Renal pelvis (tissue), 4 donors: Measurements from ENCODE around the gene LRFN3. TPM values are rescaled to one million over a fixed set of nuclear protein-coding genes. Genes with fewer than 3 reads are reported as not detected.
"Not testable (repeated sequence)": the region's sequence is repeated elsewhere in the genome, so short reads cannot be mapped to it uniquely, and the experiment has no call there.

ENCODE experiments used
- DNase-seq: peaks from one replicate; pipeline ENCODE4 v3.0.0-alpha.2; 2013
- polyA plus RNA-seq, 3 donors: library from polyadenylated mRNA; unstranded; fragments of 120-200 nt; gene quantifications; one replicate each; pipeline ENCODE4 v1.2.1, GENCODE V29; 2013; ENCODE audit not compliant: insufficient read length in 3 of 3

Gene LRFN3
- polyA plus RNA-seq, 3 donors: 11.8 to 16.7 (median 13.6) TPM

DNA sequence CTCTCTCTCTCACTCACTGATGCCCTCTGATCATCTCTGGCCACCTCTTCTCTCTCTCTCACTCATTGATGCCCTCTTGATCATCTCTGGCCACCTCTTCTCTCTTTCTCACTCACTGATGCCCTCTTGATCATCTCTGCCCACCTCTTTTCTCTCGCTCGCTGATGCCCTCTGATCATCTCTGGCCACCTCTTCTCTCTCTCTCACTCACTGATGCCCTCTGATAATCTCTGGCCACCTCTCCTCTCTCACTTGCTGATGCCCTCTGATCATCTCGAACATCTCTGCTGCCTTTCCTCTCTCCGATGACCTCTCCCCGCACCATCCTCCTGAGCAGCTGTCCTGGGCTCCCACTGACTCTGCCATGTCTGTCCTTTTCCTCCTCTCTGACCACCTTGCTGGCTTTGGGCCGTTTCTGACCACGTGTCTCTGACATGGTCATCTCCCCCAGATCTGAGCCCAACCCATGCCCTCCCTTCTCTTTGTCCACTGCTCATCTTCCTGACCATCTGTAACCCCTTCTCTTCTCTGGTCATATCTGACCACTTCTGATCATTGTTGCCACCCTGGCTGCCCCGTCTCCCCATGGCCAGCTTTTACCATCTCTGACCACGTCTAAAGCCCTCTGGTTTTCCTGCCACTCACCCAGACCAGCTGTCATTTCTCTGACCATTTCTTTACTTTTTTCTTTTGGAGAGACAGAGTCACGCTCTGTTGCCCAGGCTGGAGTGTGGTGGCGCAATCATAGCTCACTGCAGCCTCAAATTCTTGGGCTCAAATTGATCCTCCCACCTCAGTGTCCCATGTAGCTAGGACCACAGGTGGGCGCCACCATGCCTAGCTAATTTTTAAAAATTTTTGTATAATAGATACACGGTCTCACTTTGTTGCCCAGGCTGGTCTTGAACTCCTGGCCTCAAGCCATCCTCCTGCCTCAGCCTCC, 2.4 kb downstream of the LRFN3 start:
- no peak for DNase-seq

DNA sequence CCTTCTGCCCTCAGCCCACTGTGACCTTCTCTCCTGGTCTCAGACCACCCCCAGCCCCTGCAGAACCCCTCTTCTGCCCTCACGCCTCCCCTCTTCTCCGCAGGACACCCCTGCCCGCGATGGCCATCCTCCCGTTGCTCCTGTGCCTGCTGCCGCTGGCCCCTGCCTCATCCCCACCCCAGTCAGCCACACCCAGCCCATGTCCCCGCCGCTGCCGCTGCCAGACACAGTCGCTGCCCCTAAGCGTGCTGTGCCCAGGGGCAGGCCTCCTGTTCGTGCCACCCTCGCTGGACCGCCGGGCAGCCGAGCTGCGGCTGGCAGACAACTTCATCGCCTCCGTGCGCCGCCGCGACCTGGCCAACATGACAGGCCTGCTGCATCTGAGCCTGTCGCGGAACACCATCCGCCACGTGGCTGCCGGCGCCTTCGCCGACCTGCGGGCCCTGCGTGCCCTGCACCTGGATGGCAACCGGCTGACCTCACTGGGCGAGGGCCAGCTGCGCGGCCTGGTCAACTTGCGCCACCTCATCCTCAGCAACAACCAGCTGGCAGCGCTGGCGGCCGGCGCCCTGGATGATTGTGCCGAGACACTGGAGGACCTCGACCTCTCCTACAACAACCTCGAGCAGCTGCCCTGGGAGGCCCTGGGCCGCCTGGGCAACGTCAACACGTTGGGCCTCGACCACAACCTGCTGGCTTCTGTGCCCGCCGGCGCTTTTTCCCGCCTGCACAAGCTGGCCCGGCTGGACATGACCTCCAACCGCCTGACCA, 3.3 kb downstream of the LRFN3 start:
- DNase-seq: no peak

GRCh38 chr19:35940078-35940775, 4.1 kb downstream of the LRFN3 start:
- DNase-seq: no peak

GRCh38 chr19:35940839-35941238, 4.7 kb downstream of the LRFN3 start:
- no peak for DNase-seq

GRCh38 chr19:35942235-35942634, 6.1 kb downstream of the LRFN3 start:
- no peak for DNase-seq

DNA sequence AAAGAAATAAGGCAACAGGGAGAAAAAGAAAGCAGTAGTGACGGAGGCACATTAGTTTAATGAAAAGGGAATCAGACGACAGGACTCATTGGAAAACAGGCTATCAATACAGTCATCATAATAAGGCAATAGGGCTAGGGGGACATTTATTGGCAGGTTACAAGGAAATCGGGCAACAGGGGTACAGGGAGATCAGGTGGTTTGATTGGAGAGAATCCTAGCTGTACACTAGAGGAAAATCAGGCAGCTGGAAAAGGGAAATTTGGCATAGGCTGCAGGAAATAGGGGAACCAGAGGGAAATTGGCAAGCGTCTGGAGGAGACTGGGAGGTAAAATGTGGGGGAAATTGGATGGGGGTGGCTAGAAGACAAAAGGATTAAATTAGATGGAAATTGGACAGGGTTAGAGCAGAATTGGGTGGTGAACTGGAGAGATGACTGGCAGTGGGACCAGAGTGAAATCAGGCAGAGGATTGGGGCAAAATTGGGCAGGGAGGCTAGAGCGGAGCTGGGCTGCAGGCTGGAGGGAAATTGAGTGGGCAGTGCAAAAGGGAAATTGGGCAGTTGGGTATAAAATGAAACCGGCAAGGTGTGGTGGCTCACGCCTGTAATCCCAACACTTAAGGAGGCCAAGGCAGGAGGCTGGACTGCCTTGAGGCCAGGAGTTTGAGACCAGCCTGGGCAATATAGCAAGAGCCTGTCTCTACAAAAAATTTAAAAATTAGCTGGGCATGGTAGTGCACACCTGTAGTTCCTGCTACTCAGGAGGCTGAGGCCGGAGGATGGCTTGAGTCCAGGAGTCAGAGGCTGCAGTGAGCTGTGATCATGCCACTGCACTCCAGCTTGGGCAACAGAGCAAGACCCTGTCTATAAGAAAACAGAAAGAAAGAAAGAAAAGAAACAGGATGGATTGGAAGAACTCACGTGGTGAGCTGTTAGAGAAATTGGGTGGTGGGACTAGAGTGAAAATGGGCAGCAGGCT, 7.4 kb downstream of the LRFN3 start:
- DNase-seq: no peak

GRCh38 chr19:35944556-35944955, 8.4 kb downstream of the LRFN3 start:
- DNase-seq: no peak

DNA sequence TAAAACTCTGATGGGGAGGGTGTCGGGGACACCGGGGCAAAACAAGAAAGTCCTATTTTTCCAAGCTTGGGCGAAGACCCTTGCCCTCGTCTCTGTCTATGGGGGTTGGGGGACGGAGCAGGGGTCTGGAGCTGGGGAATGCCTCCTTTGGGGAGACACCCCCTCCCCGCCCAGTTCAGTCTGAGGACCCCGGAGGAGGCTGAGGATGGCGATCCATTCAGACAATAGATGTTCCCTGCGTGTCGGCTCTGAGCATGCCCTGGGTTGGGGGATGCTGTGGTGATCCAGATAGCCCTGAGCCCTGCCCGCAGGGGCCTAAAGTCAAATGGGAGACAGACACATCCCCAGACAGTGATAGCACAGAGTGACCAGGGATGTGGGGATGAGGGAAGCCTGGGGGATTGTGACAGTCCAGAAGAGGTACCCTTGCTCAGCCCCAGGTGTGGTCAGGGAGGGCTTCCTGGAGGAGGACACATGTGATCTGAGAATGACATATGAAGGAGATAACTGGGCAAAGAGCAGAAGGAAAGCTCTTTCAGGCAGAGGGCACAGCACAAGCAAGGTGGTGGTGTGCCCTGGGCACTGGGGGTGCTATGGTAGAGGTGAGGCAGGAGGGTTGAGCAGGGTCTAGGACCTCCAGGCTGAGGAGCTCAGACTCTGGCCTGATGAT, 9.1 kb downstream of the LRFN3 start:
- no peak for DNase-seq

- no peak for DNase-seq
Observed at GRCh38 chr19:35946203-35946602, 10.0 kb downstream of the LRFN3 start.

- DNase-seq: no peak
Observed at GRCh38 chr19:35949131-35949530, 13.0 kb downstream of the LRFN3 start.

GRCh38 chr19:35955881-35956634, 19.9 kb downstream of the LRFN3 start:
- DNase-seq: no peak

DNA sequence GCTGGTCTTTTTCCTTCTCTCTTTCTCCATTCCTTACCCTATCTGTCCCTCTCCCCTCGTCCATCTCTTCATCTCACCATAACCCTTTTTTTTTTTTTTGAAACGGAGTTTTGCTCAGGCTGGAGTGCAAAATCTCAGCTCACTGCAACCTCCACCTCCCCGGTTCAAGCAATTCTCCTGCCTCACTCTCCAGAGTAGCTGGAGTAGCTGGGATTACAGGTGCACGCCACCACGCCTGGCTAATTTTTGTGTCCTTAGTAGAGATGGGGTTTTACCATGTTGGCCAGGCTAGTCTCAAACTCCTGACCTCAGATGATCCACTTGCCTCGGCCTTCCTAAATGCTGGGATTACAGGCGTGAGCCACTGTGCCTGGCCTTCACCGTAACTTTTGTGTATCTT, 21.2 kb downstream of the LRFN3 start:
- DNase-seq: not testable (repeated sequence)

GRCh38 chr19:35958660-35959039, 22.5 kb downstream of the LRFN3 start:
- DNase-seq: no peak

DNA sequence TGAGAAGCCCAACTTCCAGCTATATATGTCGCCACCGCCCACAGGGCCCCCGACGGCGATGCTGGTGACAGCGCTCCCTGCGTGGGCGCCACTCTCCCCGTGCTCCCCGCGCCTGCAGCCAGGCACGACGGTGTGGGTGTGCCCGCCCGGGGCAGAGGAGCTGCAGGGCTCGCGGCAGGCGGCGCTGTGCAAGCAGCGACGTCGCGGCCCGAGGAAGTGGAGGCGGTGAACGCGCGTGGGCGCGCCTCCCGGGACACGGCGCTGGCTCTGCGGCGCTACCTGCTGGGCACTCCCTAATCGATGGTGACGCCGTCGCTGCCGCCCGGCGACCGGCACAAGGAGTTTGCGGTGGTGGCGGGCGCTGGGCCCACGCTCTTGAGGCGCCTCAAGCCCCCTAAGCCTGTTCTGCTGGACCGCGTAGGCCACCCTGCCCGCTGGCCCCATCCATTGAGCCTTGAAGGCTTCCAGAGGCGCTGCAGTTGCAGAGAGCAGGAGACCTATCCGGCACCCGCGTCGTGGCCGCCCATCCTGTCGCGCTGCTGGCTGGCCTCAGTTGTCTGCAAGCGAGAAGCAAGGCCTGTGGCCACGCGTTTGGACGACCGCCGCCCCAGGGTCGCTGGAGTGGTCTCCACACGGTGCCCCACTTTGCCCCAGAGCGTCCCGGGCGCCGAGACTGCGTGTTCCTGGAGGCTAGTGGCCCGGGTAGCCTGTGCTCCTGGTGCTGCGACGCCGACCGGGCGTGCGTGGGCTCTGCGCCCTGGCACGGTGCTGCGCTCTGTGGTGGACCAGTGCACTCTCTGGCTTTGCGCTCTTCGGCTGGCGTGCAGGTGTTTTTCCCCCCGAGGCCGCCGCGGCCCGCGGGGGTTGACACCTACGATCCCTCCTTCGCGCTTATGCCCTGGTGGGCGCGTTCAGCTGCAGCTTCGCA, 23.1 kb downstream of the LRFN3 start:
- DNase-seq: no peak

- DNase-seq: no peak
Observed at GRCh38 chr19:35959968-35960320, 23.8 kb downstream of the LRFN3 start.

DNA sequence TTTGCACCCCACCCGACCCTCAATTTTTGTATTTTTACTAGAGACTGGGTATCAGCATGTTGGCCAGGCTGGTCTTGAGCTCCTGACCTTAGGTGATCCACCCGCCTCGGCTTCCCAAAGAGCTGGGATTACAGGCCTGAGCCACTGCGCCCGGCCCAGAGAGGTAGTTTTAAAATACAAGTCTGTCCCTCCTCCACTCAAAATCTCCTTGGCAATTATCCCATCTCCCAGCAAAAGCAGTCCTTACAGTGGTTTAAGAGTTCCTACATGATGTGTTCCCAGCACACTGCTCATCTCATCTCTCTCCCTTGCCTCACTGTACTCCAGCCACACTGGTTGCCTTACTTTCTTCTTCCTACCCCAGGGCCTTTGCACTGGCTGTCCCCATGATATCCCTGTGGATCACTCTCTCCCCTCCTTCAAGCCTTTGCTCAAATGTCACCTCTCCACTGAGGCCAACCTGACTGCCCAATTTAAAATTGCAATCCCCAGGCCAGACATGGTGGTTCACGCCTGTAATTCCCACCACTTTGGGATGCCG, 24.3 kb downstream of the LRFN3 start:
- no peak for DNase-seq

- DNase-seq: peak; percentile 78
Observed at GRCh38 chr19:35963514-35963913, 27.3 kb downstream of the LRFN3 start.

- DNase-seq: no peak
Observed at GRCh38 chr19:35966771-35967170, 30.6 kb downstream of the LRFN3 start.
